H1 (cell line): ENCODE measurements around the gene PGAM2. TPM values are rescaled to one million over a fixed set of nuclear protein-coding genes. Genes with fewer than 3 reads are reported as not detected.

Source experiments
- CTCF ChIA-PET: fragments of 300-600 bp; sonication (Branson Sonifier 250); formaldehyde crosslinking; loops from one replicate; lab custom pipeline; 2021; ENCODE audit not compliant: partially characterized antibody; lab: Charles Lee
- POLR2A ChIA-PET: fragments of 300-600 bp; sonication (Branson Sonifier 250); formaldehyde crosslinking; loops from one replicate; lab custom pipeline; 2021; ENCODE audit warnings: inconsistent platforms; ENCODE audit not compliant: partially characterized antibody; lab: Charles Lee
- DNase-seq, 2 experiments: peaks; one replicate each; pipeline versions ENCODE4 v3.0.0 to v3.0.0-alpha.2; 2010 to 2022; ENCODE audit warnings: low spot score in 2 of 2, low read depth in 1 of 2, mixed read lengths in 1 of 2
- FAIRE-seq: peaks from 2 replicates; lab custom pipeline; 2011; peaks lifted over from hg19 to GRCh38; lab: Jason Lieb, UNC
- H2AFZ ChIP-seq: 2 replicates; pipeline ENCODE4 v1.8.1; 2012; ENCODE audit warnings: low read length, inconsistent platforms
- H2AK5ac ChIP-seq: 2 replicates; pipeline ENCODE4 v1.6.1; 2013; ENCODE audit warnings: low read depth, low read length
- H2BK120ac ChIP-seq: replicated peaks from 2 replicates; pipeline ENCODE3; 2013; ENCODE audit warnings: low read depth, low read length, inconsistent platforms
- H2BK12ac ChIP-seq: 2 replicates; pipeline ENCODE4 v1.6.1; 2013; ENCODE audit warnings: low read depth, low read length
- H2BK15ac ChIP-seq: 2 replicates; pipeline ENCODE4 v1.6.1; 2013; ENCODE audit warnings: low read length
- H2BK20ac ChIP-seq: 2 replicates; pipeline ENCODE4 v1.6.1; 2013; ENCODE audit warnings: low read length
- H2BK5ac ChIP-seq: 2 replicates; pipeline ENCODE4 v1.6.1; 2013; ENCODE audit warnings: low read depth, low read length
- H3K14ac ChIP-seq: 2 replicates; pipeline ENCODE4 v1.6.1; 2013; ENCODE audit warnings: inconsistent platforms; ENCODE audit not compliant: insufficient read length
- H3K18ac ChIP-seq: 2 replicates; pipeline ENCODE4 v1.6.1; 2013; ENCODE audit warnings: low read length; ENCODE audit errors: extremely low read depth
- H3K23ac ChIP-seq: 2 replicates; pipeline ENCODE4 v1.6.1; 2013; ENCODE audit warnings: inconsistent platforms; ENCODE audit not compliant: insufficient read length
- H3K23me2 ChIP-seq: 2 replicates; pipeline ENCODE4 v1.6.1; 2013; ENCODE audit warnings: low read depth, low read length
- H3K27ac ChIP-seq: 2 replicates; pipeline ENCODE4 v1.6.1; 2011; ENCODE audit warnings: low read depth, low read length, inconsistent platforms
- H3K27me3 ChIP-seq, 4 experiments: replicated peaks in 1 of 4; 1 replicate in 1 of 4; 2 replicates in 3 of 4; pipeline versions ENCODE4 v1.6.1 to v1.8.1; 2011 to 2013; ENCODE audit warnings: low read length in 3 of 4, mild to moderate bottlenecking in 3 of 4, inconsistent platforms in 2 of 4, mixed read lengths in 2 of 4, moderate library complexity in 1 of 4; ENCODE audit not compliant: control insufficient read depth in 3 of 4, insufficient read depth in 3 of 4; ENCODE audit errors: extremely low read depth in 1 of 4
- H3K36me3 ChIP-seq, 4 experiments: 2 replicates each; pipeline versions ENCODE4 v1.6.1 to v1.8.1; 2011 to 2013; ENCODE audit warnings: mild to moderate bottlenecking in 4 of 4, low read length in 3 of 4, moderate library complexity in 2 of 4, control low read depth in 1 of 4, inconsistent platforms in 1 of 4; ENCODE audit not compliant: insufficient read depth in 4 of 4, control insufficient read depth in 2 of 4
- H3K4ac ChIP-seq: replicated peaks from 2 replicates; pipeline ENCODE3; 2013; ENCODE audit warnings: low read length, low read depth, mixed read lengths, inconsistent platforms; ENCODE audit not compliant: insufficient read length
- H3K4me1 ChIP-seq, 4 experiments: replicated peaks in 1 of 4; 1 replicate in 1 of 4; 2 replicates in 3 of 4; pipeline versions ENCODE4 v1.6.1 to v1.8.1; 2011 to 2013; ENCODE audit warnings: low read length in 3 of 4, inconsistent platforms in 2 of 4, mixed read lengths in 1 of 4; ENCODE audit not compliant: insufficient read depth in 4 of 4, control insufficient read depth in 3 of 4
- H3K4me2 ChIP-seq, 2 experiments: 2 replicates each; pipeline versions ENCODE4 v1.6.1 to v1.8.1; 2011 to 2013; ENCODE audit warnings: low read depth in 2 of 2, low read length in 2 of 2, control low read depth in 1 of 2, inconsistent platforms in 1 of 2, mild to moderate bottlenecking in 1 of 2; ENCODE audit not compliant: insufficient read depth in 1 of 2
- H3K4me3 ChIP-seq, 4 experiments: fragments of 200-600, 300-600 bp in 1 of 4; sonication (generic), shearing (Covaris generic), sonication (Bioruptor Twin) in 1 of 4; 2 replicates each; pipeline versions ENCODE4 v1.5.1 to v1.8.1; 2011 to 2016; ENCODE audit warnings: low read length in 4 of 4, low read depth in 3 of 4, control low read depth in 2 of 4, inconsistent platforms in 2 of 4, mild to moderate bottlenecking in 2 of 4, mixed read lengths in 1 of 4, moderate library complexity in 1 of 4; ENCODE audit not compliant: insufficient read depth in 2 of 4; ENCODE audit errors: extremely low read depth in 1 of 4
- H3K56ac ChIP-seq: replicated peaks from 2 replicates; pipeline ENCODE3; 2013; ENCODE audit warnings: low read depth, mild to moderate bottlenecking, mixed read lengths, low read length, inconsistent platforms; ENCODE audit not compliant: insufficient read length
- H3K79me1 ChIP-seq: 2 replicates; pipeline ENCODE4 v1.6.1; 2013; ENCODE audit warnings: low read depth, low read length, control low read depth
- H3K79me2 ChIP-seq, 2 experiments: 2 replicates each; pipeline versions ENCODE4 v1.6.1 to v1.8.1; 2012 to 2013; ENCODE audit warnings: low read length in 2 of 2, mild to moderate bottlenecking in 2 of 2, inconsistent platforms in 1 of 2; ENCODE audit not compliant: insufficient read depth in 2 of 2, control insufficient read depth in 1 of 2
- H3K9ac ChIP-seq, 4 experiments: replicated peaks in 1 of 4; 1 replicate in 1 of 4; 2 replicates in 3 of 4; pipeline versions ENCODE4 v1.6.1 to v1.8.1; 2011 to 2013; ENCODE audit warnings: low read depth in 3 of 4, low read length in 3 of 4, control low read depth in 2 of 4, mild to moderate bottlenecking in 2 of 4, moderate library complexity in 2 of 4, inconsistent platforms in 1 of 4; ENCODE audit errors: extremely low read depth in 1 of 4
- H3K9me3 ChIP-seq, 2 experiments: 2 replicates each; pipeline versions ENCODE4 v1.6.1 to v1.8.1; 2012 to 2013; ENCODE audit warnings: mild to moderate bottlenecking in 2 of 2, moderate library complexity in 2 of 2, control low read depth in 1 of 2, inconsistent platforms in 1 of 2, low read depth in 1 of 2, low read length in 1 of 2, mixed read lengths in 1 of 2; ENCODE audit not compliant: insufficient read depth in 2 of 2
- H4K20me1 ChIP-seq, 2 experiments: replicated peaks in 1 of 2; 2 replicates each; pipeline versions ENCODE3 to v1.8.1; 2011 to 2013; ENCODE audit warnings: inconsistent platforms in 2 of 2, low read length in 2 of 2, mild to moderate bottlenecking in 1 of 2; ENCODE audit not compliant: insufficient read depth in 2 of 2, control insufficient read depth in 1 of 2
- H4K5ac ChIP-seq: 2 replicates; pipeline ENCODE4 v1.6.1; 2013; ENCODE audit warnings: low read length, low read depth, mixed read lengths, inconsistent platforms; ENCODE audit not compliant: insufficient read length
- H4K8ac ChIP-seq: 2 replicates; pipeline ENCODE4 v1.8.0; 2013; ENCODE audit warnings: mild to moderate bottlenecking, moderate library complexity, low read length, inconsistent platforms; ENCODE audit not compliant: insufficient read depth; ENCODE audit errors: extremely low read depth
- H4K91ac ChIP-seq: replicated peaks from 2 replicates; pipeline ENCODE3; 2013; ENCODE audit warnings: low read length, mixed read lengths, inconsistent platforms; ENCODE audit not compliant: insufficient read length
- ASH2L ChIP-seq: fragments of 200-600, 300-600 bp; sonication (generic); IDR thresholded peaks from one replicate; pipeline ENCODE4 v1.7.1; 2017; ENCODE audit warnings: low read length
- BCL11A ChIP-seq, 2 experiments: IDR thresholded peaks; one replicate each; pipeline ENCODE4 v1.6.1; 2011; ENCODE audit warnings: low read depth in 2 of 2, low read length in 2 of 2, mild to moderate bottlenecking in 2 of 2
- CTBP2 ChIP-seq: IDR thresholded peaks from 2 replicates; pipeline ENCODE4 v1.7.0; 2011; ENCODE audit warnings: borderline replicate concordance, mild to moderate bottlenecking, moderate library complexity, mixed read lengths, low read length; ENCODE audit not compliant: insufficient read depth, insufficient read length
- EGR1 ChIP-seq: IDR thresholded peaks from 2 replicates; pipeline ENCODE4 v1.6.1; 2011; ENCODE audit warnings: low read depth, low read length, borderline replicate concordance
- EP300 ChIP-seq, 2 experiments: IDR thresholded peaks; 1 replicate in 1 of 2; 2 replicates in 1 of 2; pipeline ENCODE4 v1.6.1; 2011 to 2012; ENCODE audit warnings: low read depth in 2 of 2, low read length in 2 of 2, mild to moderate bottlenecking in 2 of 2, borderline replicate concordance in 1 of 2, inconsistent platforms in 1 of 2, moderate library complexity in 1 of 2
- JUND ChIP-seq: IDR thresholded peaks from 2 replicates; pipeline ENCODE4 v1.6.1; 2011; ENCODE audit warnings: mild to moderate bottlenecking, improper control_type of control experiment, low read length
- KDM1A ChIP-seq: fragments of 200-600, 300-600 bp; sonication (generic); IDR thresholded peaks from 2 replicates; pipeline ENCODE4 v1.7.1; 2016; ENCODE audit warnings: mild to moderate bottlenecking, low read length, borderline replicate concordance
- RAD21 ChIP-seq, 2 experiments: IDR thresholded peaks in 1 of 2; conservative IDR thresholded peaks in 1 of 2; 2 replicates each; pipeline ENCODE4 v1.6.1; 2011; ENCODE audit warnings: low read depth in 2 of 2, low read length in 2 of 2, improper control_type of control experiment in 1 of 2, inconsistent platforms in 1 of 2, mild to moderate bottlenecking in 1 of 2, moderate library complexity in 1 of 2
- RNF2 ChIP-seq: fragments of 200-900, 300-1000 bp; sonication (generic); IDR thresholded peaks from 2 replicates; pipeline ENCODE4 v1.7.1; 2016; ENCODE audit warnings: borderline replicate concordance, low read depth, mild to moderate bottlenecking, antibody characterized with exemption, low read length; ENCODE audit not compliant: poor library complexity, severe bottlenecking; ENCODE audit errors: missing control alignments
- SAP30 ChIP-seq: fragments of 300-600 bp; sonication (generic); IDR thresholded peaks from 2 replicates; pipeline ENCODE4 v1.7.1; 2012; ENCODE audit warnings: low read length, moderate library complexity, mild to moderate bottlenecking, inconsistent platforms; ENCODE audit not compliant: insufficient read depth, insufficient replicate concordance
- TAF7 ChIP-seq: optimal IDR thresholded peaks from 2 replicates; pipeline ENCODE3; 2011; ENCODE audit warnings: low read depth, mild to moderate bottlenecking, inconsistent platforms, low read length, moderate library complexity, borderline replicate concordance
- TBP ChIP-seq: IDR thresholded peaks from 2 replicates; pipeline ENCODE4 v1.6.1; 2011; ENCODE audit warnings: low read depth, low read length, improper control_type of control experiment
- TCF12 ChIP-seq: IDR thresholded peaks from 2 replicates; pipeline ENCODE4 v1.6.1; 2011; ENCODE audit warnings: low read depth, mild to moderate bottlenecking, low read length
- whole genome bisulfite sequencing, 2 experiments: shearing (Covaris generic) in 1 of 2; methylation state at CpG; one replicate each; pipeline versions ENCODE4 v1.1.6 to v1.1.7; 2013 to 2015; ENCODE audit warnings: low lambda C conversion rate in 2 of 2, mixed read lengths in 2 of 2, inconsistent platforms in 1 of 2, low coverage in 1 of 2, missing lambda C conversion rate in 1 of 2; ENCODE audit not compliant: insufficient replicate concordance in 2 of 2, insufficient coverage in 1 of 2, insufficient read length in 1 of 2; ENCODE audit errors: extremely low coverage in 1 of 2, missing lambda C conversion rate in 1 of 2; 5-methylcytosine and 5-hydroxymethylcytosine counted together
- polyA plus RNA-seq, 7 experiments: library from polyadenylated mRNA; depleted of rRNA in 3 of 7; stranded (reverse) in 5 of 7; unstranded in 2 of 7; fragments of >200 nt in 5 of 7; fragments of 200-250 nt in 2 of 7; gene quantifications; 1 replicate in 5 of 7; 2 replicates in 1 of 7; 4 replicates in 1 of 7; pipeline versions ENCODE4 v1.2.1 to v1.2.3, GENCODE V29; 2011 to 2013; ENCODE audit warnings: missing spikeins in 2 of 7, mixed read lengths in 2 of 7
- total RNA-seq: library from RNA; stranded (reverse); fragmentation: NEBNext Ultra II Directional; extraction: Animal tissue kit (Norgen Biotek cat#: 25700); gene quantifications from 2 replicates; pipeline ENCODE4 v1.2.1, GENCODE V29; 2021

PGAM2 gene
- total and polyA plus RNA-seq, 2 of the 8 experiments (the other 6 are each of a cell fraction or from before 2014, with no cell fraction given) = 2.1 to 2.9 TPM

DNA sequence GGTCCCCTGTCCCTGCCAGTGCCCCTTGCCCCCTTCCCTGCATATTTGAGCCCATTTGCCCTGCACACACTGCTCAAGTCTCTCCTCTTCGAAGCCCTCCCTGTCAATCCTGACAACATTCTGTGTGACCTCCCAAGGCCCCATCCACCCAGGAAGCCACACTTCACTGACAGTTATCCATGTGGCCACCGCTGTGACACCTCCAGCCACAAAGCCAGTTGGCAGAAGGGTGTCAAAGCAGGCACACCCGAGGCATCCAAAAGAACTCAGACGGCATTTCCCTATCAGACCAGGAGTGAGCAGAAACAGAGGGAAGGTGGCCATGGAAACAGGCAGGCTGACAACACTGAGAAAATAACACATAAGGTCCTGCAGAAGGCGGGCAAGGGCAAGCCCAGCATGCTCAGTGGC, 12.3 kb upstream of the PGAM2 start:
- Histone ChIP-seq H2BK12ac (no peak overlapping the region), H3K27ac (no peak overlapping the region), H2BK15ac (no peak overlapping the region), H2AFZ (no peak overlapping the region), H4K5ac (no peak overlapping the region), H3K14ac (no peak overlapping the region), H4K20me1 (peaks cover 0 to 8% of the 10 kb centered on the region in 2 experiments), H4K91ac (no peak overlapping the region), H2BK5ac (no peak overlapping the region), H2BK120ac (no peak overlapping the region), H3K79me1 (no peaks in the 10 kb centered on the region), H3K9me3 (no peaks in the 10 kb centered on the region), H3K27me3 (no peaks in the 10 kb centered on the region), H3K9ac (no peak overlapping the region), H3K23me2 (0 out of 2 replicates have a peak, but pooled peaks cover 2% of the 10 kb centered on the region), H3K56ac (no peak overlapping the region), H4K8ac (no peak overlapping the region), H3K4me3 (no peak overlapping the region), H3K79me2 (no peaks in the 10 kb centered on the region), H3K4ac (no peak overlapping the region), H3K36me3 (peaks cover 16 to 26% (median 18%) of the 10 kb centered on the region in 4 experiments), H2AK5ac (no peak overlapping the region), H2BK20ac (no peak overlapping the region), H3K23ac (no peak overlapping the region), H3K18ac (no peak overlapping the region), H3K4me1 (no peaks in the 10 kb centered on the region), H3K4me2 (no peak overlapping the region)
- CTCF ChIA-PET = interaction anchor here (1.0 kb wide), 1 partner anchor 119 kb away, joined by 4 read pairs; no protein-coding TSS in a partner anchor
- 88% methylated on average over 5 of the region's 5 CpGs; no CpG with 5 or more reads in 1 of the 2 experiments for WGBS, 2 experiments
- FAIRE-seq (no peak), DNase-seq (no peak)
- POLR2A ChIA-PET = interaction anchor here (5.5 kb wide), 1 partner anchor 12 kb away, joined by 48 read pairs; the partner anchor contains the start of gene PGAM2
- TF ChIP-seq JUND = no peak
- no peak for TF ChIP-seq RAD21 (IDR thresholded peaks at IDR 0.05 in 1 of 2, conservative IDR thresholded peaks at IDR 0.05 in 1 of 2; ENCODE audit: low read depth in 2 of 2, low read length in 2 of 2)
- no peak for TF ChIP-seq KDM1A
- TF ChIP-seq EGR1 = no peak
- no peak for TF ChIP-seq CTBP2
- no peak for TF ChIP-seq RNF2
- TF ChIP-seq SAP30 = no peak
- no peak for TF ChIP-seq TBP
- TF ChIP-seq TAF7 = no peak
- no peak for TF ChIP-seq TCF12
- TF ChIP-seq ASH2L = no peak
- no peak for TF ChIP-seq BCL11A (IDR thresholded peaks at IDR 0.05; ENCODE audit: low read depth in 2 of 2, low read length in 2 of 2)
- no peak for TF ChIP-seq EP300 (IDR thresholded peaks at IDR 0.05; ENCODE audit: borderline replicate concordance in 1 of 2, low read depth in 2 of 2, low read length in 2 of 2)
